Activated T-helper 1 cell treated with anti-CD3 and anti-CD28 coated beads, Interleukin-12 subunit alpha, Interleukin-12 subunit beta, Interleukin-2, Interleukin-4 antibody, amounts not matched to agents 30 ng/mL and 10 ng/mL and 1 ng/mL, durations not matched to agents 14 hours and 24 hours and 36 hours (primary cell): ENCODE measurements around the gene BCL6. TPM values are rescaled to one million over a fixed set of nuclear protein-coding genes. Genes with fewer than 3 reads are reported as not detected.

Experiments used
- DNase-seq: peaks from one replicate; pipeline ENCODE4 v3.0.0; 2021; ENCODE audit warnings: low spot score
- H3K27ac Mint-ChIP-seq: one replicate; pipeline ENCODE4 v1.8.0; 2021; ENCODE audit warnings: mild to moderate bottlenecking, mixed read lengths
- H3K27me3 Mint-ChIP-seq: one replicate; pipeline ENCODE4 v1.8.0; 2022; ENCODE audit warnings: mild to moderate bottlenecking, moderate library complexity, mixed read lengths; ENCODE audit not compliant: insufficient read depth
- H3K36me3 Mint-ChIP-seq: one replicate; pipeline ENCODE4 v1.8.0; 2021; ENCODE audit warnings: low read depth, mixed read lengths
- H3K4me1 Mint-ChIP-seq: one replicate; pipeline ENCODE4 v1.8.0; 2021; ENCODE audit warnings: low read depth, mixed read lengths
- H3K4me3 Mint-ChIP-seq: one replicate; pipeline ENCODE4 v1.8.0; 2021; ENCODE audit warnings: mild to moderate bottlenecking, moderate library complexity, mixed read lengths
- H3K9me3 Mint-ChIP-seq: one replicate; pipeline ENCODE4 v1.8.0; 2021; ENCODE audit warnings: mixed read lengths
- intact Hi-C: fragments of 100-400 bp; cut with micrococcal nuclease; formaldehyde crosslinking; loops from one replicate; pipeline ENCODE4 v1.15.1; 2024
- total RNA-seq: library from RNA; stranded (reverse); gene quantifications from 2 replicates; pipeline ENCODE4 v1.2.3, GENCODE V29; 2022

BCL6 gene
- total RNA-seq, 1 donor from 2014 or later: 42.1 TPM

DNA sequence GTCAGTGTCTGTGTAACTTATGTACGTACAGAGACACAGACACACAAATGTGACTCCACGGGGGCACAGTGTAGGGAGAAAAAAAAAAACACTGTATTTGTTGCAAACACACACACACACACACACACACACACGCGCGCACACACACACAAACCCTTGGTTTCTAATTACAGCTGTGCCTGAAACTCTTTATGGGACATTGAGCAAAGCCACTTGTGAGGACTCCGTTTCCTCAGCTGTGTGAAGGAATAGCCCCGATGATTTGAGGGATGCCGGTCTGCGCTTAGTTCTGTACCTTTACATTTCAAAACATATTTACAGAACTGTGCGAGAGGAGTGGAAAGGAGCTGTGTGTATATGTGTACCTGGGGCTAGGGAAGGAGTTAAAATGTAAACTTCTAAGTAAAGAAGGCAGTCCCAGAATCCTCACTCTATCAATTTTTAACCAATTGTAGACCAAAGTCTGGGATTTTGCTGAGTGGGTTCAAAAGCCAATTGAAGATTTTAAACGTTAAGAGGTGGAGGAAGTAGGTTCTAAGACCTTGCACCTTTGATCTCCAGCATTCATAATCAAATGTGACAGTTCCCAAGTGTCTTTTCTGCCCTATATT lies 5.3 kb upstream of the BCL6 start:
- intact Hi-C loops: no loop called here
- DNase-seq: no peak
- H3K4me3 Mint-ChIP-seq: peak overlapping the region; percentile 36
- H3K4me1 Mint-ChIP-seq: peaks cover 65% of the 10 kb centered on the region
- H3K36me3 Mint-ChIP-seq: peaks cover 12% of the 10 kb centered on the region
- H3K9me3 Mint-ChIP-seq: peaks cover 12% of the 10 kb centered on the region
- no peaks in the 10 kb centered on the region for H3K27me3 Mint-ChIP-seq
- H3K27ac Mint-ChIP-seq: peak overlapping the region; percentile 65

- peak overlapping the region; percentile 43 for H3K4me3 Mint-ChIP-seq
- H3K27me3 Mint-ChIP-seq: no peaks in the 10 kb centered on the region
- H3K9me3 Mint-ChIP-seq: peaks cover 10% of the 10 kb centered on the region
- H3K36me3 Mint-ChIP-seq: peaks cover 11% of the 10 kb centered on the region
- peak overlapping the region; percentile 65 for H3K27ac Mint-ChIP-seq
- H3K4me1 Mint-ChIP-seq: peaks cover 69% of the 10 kb centered on the region
- intact Hi-C loops: no loop called here
- DNase-seq: no peak
Measured at GRCh38 chr3:187750006-187750512, 4.8 kb upstream of the BCL6 start.

- Mint-ChIP-seq H3K27ac (peak overlapping the region; percentile 98), H3K36me3 (peaks cover 11% of the 10 kb centered on the region), H3K27me3 (no peaks in the 10 kb centered on the region), H3K4me1 (peaks cover 64% of the 10 kb centered on the region), H3K9me3 (no peaks in the 10 kb centered on the region), H3K4me3 (peak overlapping the region; percentile 96)
- intact Hi-C loops: loop anchor here (1.0 to 5.0 kb wide), 5 partner anchors 29 to 227 kb away; no protein-coding TSS in a partner anchor
- DNase-seq: peak; percentile 86
Measured at GRCh38 chr3:187748050-187748481, 2.8 kb upstream of the BCL6 start.

DNA sequence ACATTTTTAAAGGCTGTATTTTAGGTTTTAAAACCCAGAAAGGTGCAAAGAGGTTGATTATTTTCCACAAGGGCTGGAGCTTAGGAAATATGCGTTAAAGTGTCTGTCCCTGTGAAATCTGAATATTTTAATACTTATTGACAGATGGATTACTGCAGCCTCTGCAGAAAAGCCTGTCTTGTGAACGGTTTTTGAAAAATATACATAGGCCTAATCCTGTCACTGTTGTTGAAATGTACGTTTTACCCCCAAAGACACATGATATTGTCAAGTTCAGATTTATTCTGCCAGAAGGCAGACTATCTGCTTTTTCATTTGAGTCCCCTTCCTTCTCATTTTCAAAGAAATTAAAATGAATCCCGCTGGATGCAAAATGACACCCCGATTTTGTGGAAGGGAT lies 2.2 kb upstream of the BCL6 start:
- Mint-ChIP-seq H3K4me3 (peak overlapping the region; percentile 96), H3K4me1 (peaks cover 68% of the 10 kb centered on the region), H3K9me3 (no peaks in the 10 kb centered on the region), H3K36me3 (peaks cover 11% of the 10 kb centered on the region), H3K27me3 (no peaks in the 10 kb centered on the region), H3K27ac (peak overlapping the region; percentile 98)
- intact Hi-C loops: loop anchor here (1.0 to 5.0 kb wide), 4 partner anchors 23 to 314 kb away; no protein-coding TSS in a partner anchor
- no peak for DNase-seq

DNA sequence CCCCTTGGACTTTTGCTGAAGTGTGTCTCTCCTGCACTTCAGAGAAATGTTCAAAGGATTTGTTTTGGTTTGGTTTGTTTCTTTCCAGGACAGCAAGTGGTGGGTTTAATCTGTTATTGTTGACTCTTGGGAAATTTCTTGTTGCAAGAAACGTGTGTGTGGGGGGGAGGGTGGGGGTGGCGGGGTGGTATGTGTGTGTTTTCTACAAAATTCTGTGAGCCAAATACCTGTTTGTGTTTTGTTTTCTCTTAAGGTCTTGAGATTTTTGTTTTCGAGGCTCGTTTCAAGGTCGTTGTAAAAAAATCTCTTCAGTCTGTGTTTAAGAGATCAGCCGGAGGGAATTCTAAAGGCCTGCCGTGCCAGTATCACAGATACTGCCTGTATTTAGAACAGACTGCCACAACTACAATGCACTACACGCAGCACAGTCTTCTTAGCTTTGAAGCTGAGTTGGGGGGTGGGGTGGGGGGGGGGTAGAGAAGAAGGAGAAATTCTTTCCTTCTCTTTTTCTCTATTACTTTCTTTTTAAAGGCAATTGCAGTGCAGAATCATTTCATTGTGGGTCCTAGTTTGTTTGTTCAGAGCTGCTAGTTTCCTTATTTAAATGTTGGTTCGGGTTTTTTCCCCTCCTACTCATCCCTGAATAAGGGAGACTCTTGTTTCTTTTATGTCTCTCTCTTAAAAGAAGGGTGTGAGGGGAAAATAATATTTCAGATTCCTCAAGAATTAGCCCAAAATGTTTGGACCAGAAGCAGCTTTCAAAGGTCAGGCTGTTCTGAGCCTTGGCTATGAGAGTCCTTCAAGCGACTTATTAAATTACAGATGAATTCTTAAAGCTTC lies 1.4 kb upstream of the BCL6 start:
- Mint-ChIP-seq H3K4me1 (peaks cover 73% of the 10 kb centered on the region), H3K9me3 (no peaks in the 10 kb centered on the region), H3K27ac (peak overlapping the region; percentile 98), H3K27me3 (no peaks in the 10 kb centered on the region), H3K4me3 (peak overlapping the region; percentile 96), H3K36me3 (peaks cover 9% of the 10 kb centered on the region)
- no peak for DNase-seq
- intact Hi-C loops: loop anchor here (1.0 to 5.0 kb wide), 5 partner anchors 24 to 315 kb away; no protein-coding TSS in a partner anchor

GRCh38 chr3:187746059-187746441 lies 782 bp upstream of the BCL6 start:
- Mint-ChIP-seq H3K36me3 (peaks cover 11% of the 10 kb centered on the region), H3K27ac (peak overlapping the region; percentile 98), H3K27me3 (no peaks in the 10 kb centered on the region), H3K9me3 (no peaks in the 10 kb centered on the region), H3K4me1 (peaks cover 73% of the 10 kb centered on the region), H3K4me3 (peak overlapping the region; percentile 96)
- no peak for DNase-seq
- intact Hi-C loops: loop anchor here (1.0 to 5.0 kb wide), 3 partner anchors 106 to 177 kb away; no protein-coding TSS in a partner anchor

DNA sequence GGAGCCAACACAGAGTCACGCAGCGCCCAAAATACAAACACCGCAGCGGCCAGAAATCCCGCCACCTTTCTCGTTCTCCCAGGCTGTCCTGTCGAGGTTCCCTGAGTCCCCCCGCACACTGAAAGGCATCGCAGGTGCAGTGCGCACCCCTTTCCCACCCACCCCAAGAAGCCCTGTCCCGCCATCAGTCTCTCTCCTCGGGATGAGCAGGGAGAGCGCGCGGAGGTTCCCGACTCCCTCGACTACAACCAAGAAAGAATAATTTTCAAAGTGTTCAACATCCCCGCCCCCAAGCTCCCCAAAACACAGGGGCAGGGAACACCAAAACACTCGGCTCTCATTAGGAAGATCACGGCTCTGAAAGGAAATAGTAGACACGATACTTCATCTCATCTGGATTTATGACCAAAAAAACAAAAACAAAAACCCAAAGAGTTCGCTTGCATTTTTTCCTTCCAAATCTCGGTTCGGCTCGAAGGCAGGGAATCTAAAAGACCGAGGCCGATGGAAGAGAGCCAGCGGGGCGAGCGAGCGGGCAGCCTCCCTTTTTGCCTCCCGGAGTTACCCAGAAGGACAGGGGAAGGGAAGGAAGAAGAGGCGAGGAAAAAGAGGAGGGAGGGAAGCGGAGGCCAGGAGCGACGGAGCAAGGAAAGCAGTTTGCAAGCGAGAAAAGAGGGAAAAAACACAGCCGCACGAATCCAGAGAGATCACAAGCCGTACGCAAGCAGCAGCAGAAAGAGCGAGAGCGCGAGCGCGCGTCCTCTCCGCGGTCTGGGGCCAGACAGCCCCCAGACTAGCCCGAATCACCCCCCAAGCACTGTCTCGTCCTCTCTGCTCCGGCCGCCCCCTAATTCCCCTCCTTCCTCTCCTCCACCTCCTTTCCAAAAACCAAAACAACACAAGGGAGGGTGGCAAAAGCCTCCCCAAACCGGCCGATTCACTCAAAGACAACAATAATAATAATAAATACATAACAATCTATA lies 808 bp downstream of the BCL6 start:
- Mint-ChIP-seq H3K4me1 (peaks cover 71% of the 10 kb centered on the region), H3K27ac (peak overlapping the region; percentile 98), H3K9me3 (no peaks in the 10 kb centered on the region), H3K4me3 (peak overlapping the region; percentile 96), H3K36me3 (peaks cover 7% of the 10 kb centered on the region), H3K27me3 (no peaks in the 10 kb centered on the region)
- DNase-seq: peak; percentile 37
- intact Hi-C loops: loop anchor here (1.0 to 5.0 kb wide), 7 partner anchors 59 to 1578 kb away; no protein-coding TSS in a partner anchor

GRCh38 chr3:187743195-187744141 lies 1.8 kb downstream of the BCL6 start:
- Mint-ChIP-seq H3K36me3 (peaks cover 7% of the 10 kb centered on the region), H3K4me1 (peaks cover 68% of the 10 kb centered on the region), H3K27ac (peak overlapping the region; percentile 98), H3K4me3 (peak overlapping the region; percentile 96), H3K9me3 (no peaks in the 10 kb centered on the region), H3K27me3 (no peaks in the 10 kb centered on the region)
- DNase-seq: peak; percentile 46
- intact Hi-C loops: loop anchor here (1.0 to 5.0 kb wide), 6 partner anchors 317 to 1579 kb away; no protein-coding TSS in a partner anchor

- no peaks in the 10 kb centered on the region for H3K27me3 Mint-ChIP-seq
- H3K36me3 Mint-ChIP-seq: peaks cover 7% of the 10 kb centered on the region
- DNase-seq: no peak
- peak overlapping the region; percentile 96 for H3K4me3 Mint-ChIP-seq
- intact Hi-C loops: loop anchor here (1.0 to 5.0 kb wide), 18 partner anchors 177 to 1580 kb away; partner anchors contain the start of gene LPP
- no peaks in the 10 kb centered on the region for H3K9me3 Mint-ChIP-seq
- peak overlapping the region; percentile 98 for H3K27ac Mint-ChIP-seq
- peaks cover 59% of the 10 kb centered on the region for H3K4me1 Mint-ChIP-seq
Measured at GRCh38 chr3:187742351-187743171, 2.7 kb downstream of the BCL6 start.

- H3K36me3 Mint-ChIP-seq: peaks cover 11% of the 10 kb centered on the region
- intact Hi-C loops: loop anchor here (1.0 to 5.0 kb wide), 20 partner anchors 178 to 1581 kb away; partner anchors contain the start of gene LPP
- no peaks in the 10 kb centered on the region for H3K27me3 Mint-ChIP-seq
- DNase-seq: peak; percentile 64
- H3K4me3 Mint-ChIP-seq: peak overlapping the region; percentile 96
- H3K4me1 Mint-ChIP-seq: peaks cover 61% of the 10 kb centered on the region
- peak overlapping the region; percentile 98 for H3K27ac Mint-ChIP-seq
- no peaks in the 10 kb centered on the region for H3K9me3 Mint-ChIP-seq
Measured at GRCh38 chr3:187741403-187742350, 3.6 kb downstream of the BCL6 start.
